ENCODE data around the gene ZNF827.

ZNF827 gene

DNA sequence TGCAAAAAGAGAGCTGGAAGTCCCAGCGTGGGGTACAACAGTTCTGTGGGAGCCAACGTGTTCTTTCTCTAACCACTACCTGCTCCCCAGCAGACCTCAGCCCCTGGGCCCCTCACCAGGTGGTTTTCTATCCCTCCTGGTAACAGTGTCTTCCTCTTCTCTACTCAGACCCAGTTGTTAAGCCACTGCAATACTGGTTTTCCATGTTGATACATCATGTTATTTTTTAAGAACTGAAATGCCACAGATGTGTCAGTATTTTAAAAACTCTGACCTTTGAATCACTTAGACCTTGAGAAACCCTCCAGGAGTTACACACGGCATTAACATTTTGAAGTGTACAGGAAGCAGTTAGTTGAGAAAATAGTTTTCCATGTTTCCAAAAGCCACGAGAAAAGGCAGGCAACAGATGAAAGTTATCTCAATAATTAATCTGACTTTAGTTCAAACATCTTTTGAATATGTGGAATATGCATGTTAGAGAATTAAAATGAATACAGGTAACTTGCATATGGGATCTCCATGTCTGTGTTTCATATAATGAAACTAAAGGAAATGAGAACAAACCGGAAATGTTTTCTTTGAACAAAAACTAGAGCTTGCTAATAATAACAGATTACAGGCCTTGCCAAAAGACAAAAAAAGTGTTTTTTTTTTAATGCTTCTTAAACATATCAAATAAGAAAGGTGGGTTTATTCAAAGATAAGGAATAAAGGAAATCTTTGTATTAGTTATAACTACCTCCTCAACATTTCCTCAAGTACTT is 108.8 kb downstream of the ZNF827 start:
- DNase-seq: no peak

DNA sequence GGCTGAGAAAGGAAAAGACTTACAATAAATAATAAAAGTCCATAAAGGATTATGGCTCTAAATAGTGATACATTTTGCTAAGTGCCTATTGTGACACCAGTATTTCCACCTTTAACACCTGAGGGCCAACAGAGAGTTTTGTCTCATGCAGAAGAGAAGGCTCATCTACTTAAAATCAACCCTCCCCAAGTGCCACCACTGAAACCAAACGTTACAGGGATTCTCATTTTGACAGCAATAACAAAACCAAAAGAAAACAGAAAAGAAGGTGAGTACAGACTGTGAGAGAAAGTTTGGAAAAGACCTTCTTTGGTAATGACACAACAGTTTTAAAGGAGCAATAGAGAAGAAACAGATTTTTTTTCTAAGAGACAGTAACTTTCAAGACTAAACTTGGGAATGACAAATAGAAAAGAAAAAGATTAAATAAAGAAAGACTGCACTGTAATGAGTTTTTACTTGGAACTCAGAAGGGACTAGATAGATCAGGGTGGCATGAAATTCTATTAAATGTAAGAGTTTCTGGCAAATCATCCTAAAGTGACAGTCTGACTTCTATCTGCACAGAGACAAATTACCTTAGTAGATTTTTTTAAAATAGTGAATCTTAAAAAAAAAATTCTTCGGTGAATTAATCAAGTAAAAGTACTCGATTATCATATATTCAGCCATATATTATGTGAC is 109.7 kb downstream of the ZNF827 start:
- no peak for DNase-seq

DNA sequence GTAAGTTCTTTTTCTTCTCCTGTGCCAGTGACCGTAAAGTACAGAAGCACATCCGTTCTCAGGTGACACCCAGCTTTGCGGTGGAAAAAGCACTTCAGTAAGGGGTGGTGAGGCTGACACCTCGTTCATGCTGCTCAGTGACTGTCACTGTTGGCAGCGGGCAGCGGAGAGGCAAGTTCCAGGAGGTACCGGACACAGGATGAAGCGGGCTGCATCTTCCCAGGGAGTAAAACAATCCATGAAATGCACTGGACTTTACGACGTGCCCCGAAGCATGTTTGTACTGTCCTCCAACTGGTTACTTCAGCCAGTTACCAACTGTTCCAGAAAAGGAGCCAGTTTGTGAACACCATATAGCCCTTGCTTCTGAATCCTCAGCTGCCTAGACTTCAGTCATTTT is 110.7 kb downstream of the ZNF827 start:
- DNase-seq: peak in 3 of 51 donors; percentile 3 to 14 (median 6)

DNA sequence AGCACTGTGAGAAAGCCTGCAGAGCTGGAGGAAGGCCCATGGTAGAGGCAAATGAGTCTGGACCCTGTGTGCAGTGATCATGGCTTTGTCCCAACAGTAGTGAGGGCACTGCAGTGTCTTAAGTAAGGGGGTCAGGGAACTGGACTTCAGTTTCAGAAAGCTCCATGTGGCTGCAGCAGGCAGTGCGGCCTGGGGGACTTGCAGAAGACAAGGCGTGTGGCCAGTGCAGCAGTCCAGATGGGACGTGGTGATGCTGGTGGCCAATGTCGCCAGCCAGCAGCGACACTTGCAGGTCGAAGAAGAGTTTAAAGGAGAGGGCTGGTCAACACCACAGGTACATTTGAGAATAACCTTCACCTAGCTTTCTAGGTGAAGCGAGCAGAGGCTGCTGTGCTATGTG is 113.4 kb downstream of the ZNF827 start:
- DNase-seq: no peak

DNA sequence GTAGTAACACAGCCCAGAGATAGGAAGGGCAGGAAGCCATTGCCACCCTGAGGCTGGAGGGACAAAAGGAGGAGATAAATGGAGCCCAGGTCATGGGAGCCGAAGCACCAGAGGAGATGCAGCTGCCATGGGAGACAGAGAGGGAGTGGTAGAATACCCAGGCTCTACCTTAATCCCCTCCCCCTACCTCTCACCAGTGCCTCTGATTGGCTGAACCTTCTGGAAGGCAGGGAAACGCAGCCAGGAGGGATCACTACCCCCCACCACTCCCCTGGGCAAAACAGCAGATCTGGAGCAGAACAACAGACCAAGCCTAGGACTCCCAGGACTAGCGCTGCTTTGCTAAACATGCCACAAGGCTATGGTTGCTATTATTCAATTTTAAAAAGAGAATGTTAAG is 114.2 kb downstream of the ZNF827 start:
- no peak for DNase-seq

DNA sequence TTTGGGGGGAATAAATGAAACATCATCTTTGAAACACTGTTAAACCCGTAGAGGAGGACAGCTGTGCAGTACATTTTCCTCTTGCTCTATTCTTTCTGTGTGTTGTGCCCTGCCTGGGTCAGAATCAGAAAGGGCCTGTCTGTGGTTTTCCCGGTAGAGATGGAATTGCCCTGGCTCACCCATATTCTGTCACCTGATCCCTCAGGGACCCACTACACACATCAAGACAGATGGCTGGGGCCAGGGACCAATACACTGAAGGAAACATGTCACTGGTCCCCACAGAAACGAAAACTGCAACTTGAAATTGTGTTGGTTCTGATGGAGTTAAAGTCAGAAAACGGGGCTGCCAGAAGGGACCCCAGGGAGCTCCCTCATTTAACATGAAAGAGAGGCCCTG is 114.9 kb downstream of the ZNF827 start:
- no peak for DNase-seq

DNA sequence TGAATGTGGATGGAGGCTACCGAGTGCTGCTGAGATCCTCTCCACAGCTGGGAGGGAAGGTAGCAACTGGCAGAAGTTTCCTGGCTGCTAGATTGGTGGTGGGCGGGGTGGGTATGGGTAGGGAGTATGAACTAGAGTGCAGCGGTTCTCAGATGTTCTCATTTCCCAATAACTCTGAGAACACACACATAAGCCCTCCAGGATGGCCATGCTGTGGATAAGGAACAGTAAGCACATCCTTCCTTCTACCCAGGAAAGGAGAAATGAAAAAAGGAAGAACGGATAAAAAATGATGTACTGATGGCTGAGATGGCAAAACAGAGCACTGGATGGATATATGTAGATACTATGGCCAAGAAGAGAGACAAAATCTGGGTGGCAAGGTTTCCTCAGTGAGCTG is 116.0 kb downstream of the ZNF827 start:
- DNase-seq: no peak

DNA sequence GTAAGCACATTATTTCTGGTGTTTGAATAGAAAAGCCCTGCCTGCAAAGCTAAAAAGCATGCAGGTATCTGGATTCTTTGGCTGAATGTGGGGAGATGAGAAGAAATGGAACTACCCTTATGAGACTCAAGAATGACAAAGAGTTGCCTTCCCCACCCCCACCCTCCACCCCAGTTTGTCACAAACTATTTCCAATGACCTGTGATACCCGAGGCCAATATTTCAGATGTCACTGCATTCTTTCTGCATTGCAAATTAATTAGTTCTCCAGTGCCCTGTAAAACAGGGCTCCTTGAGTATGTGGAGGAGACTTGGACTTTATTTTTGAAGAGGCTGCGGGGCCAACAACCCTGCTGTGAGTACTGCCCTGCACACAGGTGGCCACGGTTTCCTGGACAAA is 116.4 kb downstream of the ZNF827 start:
- no peak for DNase-seq

DNA sequence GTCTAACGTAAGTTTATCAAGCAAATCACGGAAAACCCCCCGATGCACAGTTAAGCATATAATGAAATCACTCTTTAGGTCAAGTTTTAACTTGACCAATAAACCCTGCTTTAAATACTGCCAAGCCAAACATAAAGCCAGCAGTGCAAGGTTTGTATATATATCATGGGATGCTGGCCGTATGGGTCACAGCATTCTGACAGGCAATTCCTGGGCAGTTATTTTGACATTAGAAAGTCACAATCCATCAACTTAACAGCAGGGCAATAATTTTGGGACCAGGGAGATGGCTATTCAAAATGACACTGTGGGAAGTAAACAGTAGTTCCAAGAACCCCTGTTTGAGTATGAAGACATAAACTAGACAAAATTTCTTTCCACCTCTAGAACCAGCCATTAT is 116.9 kb downstream of the ZNF827 start:
- no peak for DNase-seq

DNA sequence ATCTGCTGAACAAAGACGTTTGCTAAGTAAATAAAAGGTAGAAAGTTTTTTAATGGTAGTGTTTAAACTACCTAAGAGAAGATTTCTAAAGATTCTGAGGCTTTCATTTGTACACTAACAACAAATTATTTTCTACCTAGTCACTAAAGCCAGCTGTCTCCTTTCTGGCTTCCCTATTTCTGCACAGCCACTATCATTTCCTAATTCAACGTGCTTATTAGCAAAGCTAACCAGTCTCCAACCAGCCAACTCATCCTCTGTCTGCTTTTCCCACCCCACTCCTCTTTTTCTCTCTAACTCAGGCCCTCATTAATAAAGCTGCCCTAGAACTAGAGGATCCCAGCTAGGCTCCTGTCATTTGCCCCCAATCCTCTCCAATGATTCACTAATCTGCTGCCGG is 118.2 kb downstream of the ZNF827 start:
- peak in 1 of 51 donors; percentile 3 for DNase-seq

DNA sequence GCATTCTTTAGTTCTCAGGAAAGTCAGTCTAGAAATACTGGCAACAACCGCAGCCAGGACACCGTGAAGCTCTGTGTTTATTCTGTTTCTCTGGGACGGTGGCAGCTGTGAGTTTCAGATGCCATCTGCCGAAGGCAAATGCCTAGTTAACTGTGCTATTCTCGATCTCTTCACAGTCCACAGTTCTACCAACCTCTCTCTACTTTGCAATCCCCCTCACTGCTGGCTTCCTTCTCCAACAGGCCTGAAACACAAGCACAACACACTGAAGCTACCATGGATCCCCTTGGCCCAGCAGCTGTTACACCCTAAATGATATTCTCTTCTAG is 118.8 kb downstream of the ZNF827 start:
- peak in 24 of 51 donors; percentile 0 to 65 (median 22) for DNase-seq

DNA sequence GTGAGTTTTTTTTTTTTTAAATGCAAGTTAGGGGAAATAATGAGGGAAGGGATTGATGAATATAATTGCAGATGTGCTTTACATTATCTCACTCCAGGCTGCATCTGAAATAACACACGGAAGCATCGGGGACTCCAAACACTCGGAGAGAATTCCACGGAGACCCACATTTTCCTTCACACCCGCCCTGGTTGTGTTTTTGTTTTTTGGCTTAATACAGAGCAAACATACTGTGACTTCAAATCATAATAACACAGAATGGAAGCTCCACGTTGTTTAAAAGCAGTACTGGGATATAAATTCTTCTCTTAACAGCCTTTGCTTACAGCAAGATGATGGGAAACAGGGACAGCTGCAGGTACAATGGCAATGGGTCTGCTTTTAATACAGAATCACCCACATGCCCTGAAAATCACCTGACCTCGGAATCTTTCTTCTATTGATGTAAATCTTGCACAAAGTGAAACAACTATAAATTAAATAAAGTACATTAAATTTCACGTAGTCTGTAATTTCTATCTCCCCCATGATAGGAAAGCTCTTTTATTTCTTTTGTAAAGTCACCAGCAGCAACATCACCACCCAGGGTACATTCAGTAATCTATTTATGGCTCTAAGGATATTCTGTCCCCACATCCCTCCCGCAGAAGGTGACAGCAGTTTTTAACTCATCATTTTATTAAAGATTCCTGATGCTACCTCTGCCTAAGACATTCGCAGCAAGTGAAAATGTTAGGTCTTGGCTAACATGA is 119.3 kb downstream of the ZNF827 start:
- DNase-seq: peak in 1 of 51 donors; percentile 37

DNA sequence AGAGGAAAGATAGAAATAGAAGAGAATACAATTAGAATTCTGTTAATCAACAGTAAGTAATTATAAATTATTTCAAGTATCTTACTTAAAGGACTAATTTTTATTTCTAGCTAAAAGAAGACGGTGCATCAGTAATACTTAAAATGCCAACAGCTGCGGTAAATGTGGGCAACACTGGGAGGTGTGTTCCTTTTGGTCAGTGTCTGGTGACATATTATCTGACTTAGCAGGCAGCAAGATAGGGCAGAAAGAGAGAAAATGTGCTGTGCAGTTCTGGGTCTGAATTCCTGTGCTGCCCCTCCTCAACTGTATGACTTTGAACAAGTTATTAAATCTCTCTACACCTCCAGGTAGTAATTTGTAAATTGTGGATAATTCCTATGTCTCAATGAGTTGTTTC is 120.6 kb downstream of the ZNF827 start:
- DNase-seq: no peak

DNA sequence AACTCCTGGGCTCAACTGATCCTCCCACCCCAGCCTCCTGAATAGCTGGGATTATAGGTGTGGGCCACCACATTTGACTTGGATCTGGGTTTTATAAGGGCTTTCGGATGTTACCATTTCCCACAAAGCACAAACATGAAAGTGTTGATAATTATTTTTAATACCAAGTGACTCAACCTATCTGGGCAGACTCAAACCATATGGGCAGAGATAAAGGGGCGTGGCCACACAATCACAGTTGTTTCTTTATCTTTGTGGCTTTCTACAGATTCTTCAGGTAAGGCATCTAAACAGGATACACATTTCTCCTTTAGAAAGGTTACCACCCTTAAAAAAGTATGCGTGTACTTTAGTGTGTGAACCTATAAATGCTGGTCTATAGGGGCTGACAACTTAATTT is 122.5 kb downstream of the ZNF827 start:
- no peak for DNase-seq

DNA sequence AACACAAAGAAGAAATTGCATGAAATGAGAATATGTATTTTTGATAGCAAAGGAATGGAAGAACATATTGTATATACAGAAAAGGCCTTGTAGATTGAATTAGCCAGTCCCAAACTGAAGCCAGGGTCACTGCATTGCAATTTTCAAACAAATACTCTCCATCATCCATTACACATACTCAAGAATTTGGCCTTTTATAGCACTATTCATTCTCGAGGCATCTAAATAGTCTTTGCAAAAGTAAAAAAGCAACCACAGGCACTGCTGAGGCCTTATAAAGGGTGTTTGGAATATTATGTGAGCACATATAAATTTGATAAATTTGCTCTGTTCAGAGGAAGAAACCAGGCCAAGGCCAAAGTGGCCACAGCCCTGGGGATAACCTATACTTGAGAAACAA is 123.0 kb downstream of the ZNF827 start:
- no peak for DNase-seq

DNA sequence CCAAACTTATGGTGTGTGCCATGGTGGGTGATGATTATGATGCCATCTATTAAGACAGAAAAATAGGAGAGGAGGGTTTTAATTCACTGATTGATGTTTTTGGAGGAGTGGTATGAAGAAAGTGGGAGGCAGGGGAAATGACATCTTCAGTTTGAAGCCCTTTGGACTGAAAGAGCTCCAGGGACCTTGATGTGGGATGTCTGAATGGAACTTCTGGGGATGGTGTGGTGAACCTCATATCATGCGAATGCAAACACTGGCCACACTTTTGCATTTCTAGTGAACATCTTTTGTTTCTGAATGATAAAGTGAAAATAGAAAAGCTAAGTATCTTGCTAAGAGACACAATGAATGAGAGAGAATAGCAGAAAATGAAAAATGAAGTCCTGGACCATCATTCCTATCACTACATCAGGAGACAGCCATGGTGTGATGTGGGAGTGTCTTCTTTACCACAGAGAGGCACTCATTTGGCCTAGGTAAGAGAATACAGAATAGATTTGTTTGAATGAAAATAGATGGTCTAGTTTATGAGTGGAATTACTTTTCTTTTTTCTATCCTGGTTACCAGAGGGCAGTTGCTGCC is 123.5 kb downstream of the ZNF827 start:
- DNase-seq: no peak

DNA sequence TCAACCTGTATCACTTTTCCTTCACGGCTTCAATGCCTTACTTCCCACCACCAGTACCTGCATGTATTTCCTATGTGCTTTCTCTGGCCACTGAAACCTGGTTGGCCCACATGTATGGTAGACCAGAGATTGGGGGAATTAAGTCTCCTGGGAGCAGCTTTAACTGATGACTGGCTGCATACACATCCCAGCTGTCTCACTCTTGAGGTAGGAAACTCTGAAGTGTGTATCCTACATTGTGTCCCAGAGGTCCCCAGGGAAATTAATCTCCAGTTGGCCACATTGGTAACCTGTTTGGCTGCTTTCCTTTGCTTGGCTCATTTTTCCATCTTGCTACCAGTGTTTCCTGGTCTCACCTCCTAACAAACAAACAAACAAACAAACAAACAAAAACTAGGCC is 124.4 kb downstream of the ZNF827 start:
- DNase-seq: no peak

DNA sequence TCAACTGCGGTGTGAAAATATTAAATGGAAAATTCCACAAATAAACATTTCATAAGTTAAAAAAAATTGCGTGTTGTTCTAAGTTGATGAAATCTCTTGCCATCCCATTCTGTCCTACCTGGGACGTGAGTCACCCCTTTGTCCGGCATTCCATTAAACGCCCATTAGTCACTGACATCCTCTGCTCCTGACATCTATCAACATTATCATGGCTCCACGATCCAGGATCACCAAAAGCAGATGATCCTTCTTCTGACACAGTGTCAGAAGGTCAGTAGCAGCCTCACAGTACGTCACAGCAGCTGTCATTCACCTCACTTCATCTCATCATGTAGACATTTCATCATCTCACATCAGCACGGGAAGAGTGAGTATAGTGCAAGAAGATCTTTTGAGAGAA is 125.7 kb downstream of the ZNF827 start:
- DNase-seq: no peak

DNA sequence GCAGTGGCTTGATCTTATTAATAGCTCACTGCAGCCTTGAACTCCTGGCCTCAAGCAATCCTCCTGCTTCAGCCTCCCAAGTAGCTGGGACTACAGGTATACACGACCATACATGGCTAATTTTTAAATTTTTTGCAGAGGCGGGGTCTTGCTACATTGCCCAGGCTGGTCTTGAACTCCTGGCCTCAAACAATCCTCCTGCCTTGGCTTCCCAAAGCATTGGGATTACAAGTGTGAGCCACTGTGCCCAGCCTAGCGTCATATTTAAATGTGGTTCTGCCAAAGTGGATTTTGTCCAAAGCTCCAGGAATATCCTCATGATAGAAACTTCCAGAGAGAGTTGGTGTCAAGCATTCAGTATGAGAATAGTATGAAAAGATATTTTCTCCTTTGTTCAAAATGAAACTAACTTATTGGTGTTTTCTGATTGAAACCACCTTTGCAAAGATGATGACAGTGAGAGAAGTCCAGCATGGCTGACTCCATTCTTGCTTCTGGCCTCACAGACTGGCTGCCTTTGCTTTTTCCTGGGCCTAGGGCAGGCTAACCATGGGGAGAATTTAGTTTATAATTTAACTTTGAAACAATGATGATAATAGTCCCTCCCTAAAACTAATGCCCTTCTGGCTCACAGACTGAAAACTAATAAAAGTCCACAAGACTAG is 129.6 kb downstream of the ZNF827 start:
- no peak for DNase-seq

DNA sequence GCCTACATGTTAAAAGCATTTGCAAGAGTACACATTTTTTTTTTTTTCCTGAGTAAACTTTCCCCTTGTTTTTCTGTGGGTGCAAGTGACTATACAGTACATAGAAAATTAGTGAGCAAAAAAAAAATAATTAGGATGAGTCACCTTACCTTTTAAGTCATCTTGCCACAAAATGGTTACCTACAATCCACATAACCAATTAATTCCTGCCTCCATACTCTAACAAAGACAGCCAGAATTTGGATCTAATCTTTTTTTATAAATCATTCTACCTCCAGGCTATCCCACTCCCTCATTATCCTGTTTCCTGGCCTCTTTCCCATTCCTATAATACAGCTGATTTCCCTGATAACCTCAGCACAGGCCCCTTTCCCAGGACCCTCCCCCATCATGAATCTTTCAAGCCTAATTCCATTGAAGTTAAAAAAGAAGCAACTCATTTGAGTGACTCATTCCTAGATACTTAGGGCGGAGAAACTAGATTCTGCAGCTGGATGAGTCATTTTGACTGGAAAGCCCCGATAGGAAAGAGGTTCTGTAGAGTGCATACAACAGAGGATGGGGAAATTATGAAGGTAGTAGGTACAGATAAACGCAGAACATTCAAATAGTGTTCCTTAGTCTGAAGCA is 130.5 kb downstream of the ZNF827 start:
- DNase-seq: peak in 2 of 51 donors; percentile 9 to 39

DNA sequence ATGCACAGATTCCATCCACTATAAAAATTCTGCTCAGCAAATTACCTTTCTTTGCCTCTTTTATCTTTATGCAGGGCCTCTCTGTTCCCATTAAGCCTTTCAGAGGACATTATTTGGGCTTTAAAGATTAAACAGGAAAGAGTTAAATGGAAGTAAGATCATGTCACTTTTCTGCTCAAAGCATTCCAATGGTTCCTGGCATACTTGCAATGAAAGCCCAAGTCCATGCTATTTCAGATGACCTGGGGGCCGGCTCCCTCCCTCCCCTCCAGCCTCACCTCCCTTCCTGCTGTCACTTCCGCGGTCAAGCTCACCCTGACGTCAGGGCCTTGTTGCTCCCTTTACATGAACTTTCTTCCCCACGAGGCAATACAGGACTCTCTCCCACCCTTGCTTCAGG is 133.1 kb downstream of the ZNF827 start:
- DNase-seq: no peak
